Left cardiac atrium (tissue), 4 donors: ENCODE data around the gene IL27RA. TPM values are rescaled to one million over a fixed set of nuclear protein-coding genes. Genes with fewer than 3 reads are reported as not detected.
A peak's percentile ranks its signal among the peaks of the same experiment; 100 is the strongest.

Experiments used
- ATAC-seq, 2 donors: fragments of 200-7000 bp; cut with Tn5 transposase; one replicate each; pipeline ENCODE4 v1.9.1; 2020; ENCODE audit warnings: mild to moderate bottlenecking in 2 of 2, moderate library complexity in 2 of 2
- DNase-seq: peaks from one replicate; pipeline ENCODE4 v3.0.0-alpha.2; 2020
- intact Hi-C, 2 donors: fragments of 100-400 bp; cut with DNase I; formaldehyde crosslinking; loops; one replicate each; pipeline versions ENCODE4 v1.14.1 to v1.15.1; 2022 to 2023
- total RNA-seq, 2 donors: library from RNA; stranded (reverse); fragmentation: NEBNext Ultra II Directional; extraction: Animal tissue kit (Norgen Biotek cat#: 25700); gene quantifications; one replicate each; pipeline ENCODE4 v1.2.1, GENCODE V29; 2021
- donor health status: DM: no; HTN: yes; CAD: no.
- donor health status: DM: no; HTN: yes; CAD: no; lungs with severe emphysema.
- donor health status: DM: yes; HTN: yes; CAD: no.
- donor health status: Dilated cardiomyopathy.

Gene IL27RA
- total RNA-seq, 2 donors from 2014 or later, result 4.7 to 6.2 TPM

DNA sequence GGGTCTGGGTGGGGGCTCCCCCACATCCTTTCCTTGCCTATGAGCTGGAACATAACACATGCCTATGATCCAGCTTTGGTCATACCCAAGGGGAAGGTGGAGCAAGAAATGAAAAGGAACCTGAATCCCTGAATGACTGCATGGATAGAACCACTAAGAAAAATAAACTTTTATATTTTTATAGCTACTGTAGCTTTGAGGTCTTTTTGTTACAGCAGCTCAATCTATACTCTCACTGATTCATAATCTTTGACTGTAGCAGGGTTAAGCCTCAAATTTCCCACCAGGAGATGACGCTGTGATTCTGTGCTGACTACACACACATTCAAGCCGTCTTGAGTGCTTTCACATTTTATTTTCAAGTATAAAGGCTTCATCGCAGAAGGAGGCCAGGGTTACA is 21.5 kb downstream of the IL27RA start:
- intact Hi-C loops, result loop anchor here in 1 of 2 donors (5.0 kb wide), 1 partner anchor 166 kb away; no protein-coding TSS in a partner anchor
- no peak for ATAC-seq
- no peak for DNase-seq

DNA sequence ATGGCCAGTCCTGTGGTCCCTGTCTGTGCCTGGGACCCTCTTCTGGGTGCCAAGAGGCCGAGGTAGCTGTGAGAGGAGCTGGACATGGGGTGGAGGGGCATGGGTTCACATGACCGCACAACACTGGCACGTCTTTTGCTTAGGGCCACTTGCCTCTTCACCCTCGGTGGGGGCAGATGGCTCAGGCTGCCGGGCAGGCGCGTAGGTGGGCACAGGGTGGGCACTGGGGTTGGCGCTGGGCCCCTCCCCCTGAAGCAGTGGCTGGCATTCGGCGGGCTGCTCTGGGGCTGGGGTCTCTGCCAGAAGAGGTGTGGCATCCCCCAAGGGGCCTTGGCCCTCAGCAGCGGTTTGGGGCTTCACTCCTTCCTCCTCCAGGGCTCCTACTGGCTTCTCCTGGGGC is 21.9 kb downstream of the IL27RA start:
- intact Hi-C loops, result loop anchor here in 1 of 2 donors (5.0 kb wide), 1 partner anchor 166 kb away; no protein-coding TSS in a partner anchor
- ATAC-seq, result no peak

GRCh38 chr19:14054099-14054498 is 22.5 kb downstream of the IL27RA start:
- no peak for DNase-seq
- intact Hi-C loops, result loop anchor here in 1 of 2 donors (5.0 kb wide), 1 partner anchor 167 kb away; no protein-coding TSS in a partner anchor
- no peak for ATAC-seq

More for the DNA sequence above, 21.9 kb downstream of the IL27RA start:
- no peak for DNase-seq

- DNase-seq (no peak), ATAC-seq (no peak)
- intact Hi-C loops, result loop anchor here in 1 of 2 donors (5.0 kb wide), 1 partner anchor 167 kb away; no protein-coding TSS in a partner anchor
Observed at GRCh38 chr19:14054721-14055120, 23.2 kb downstream of the IL27RA start.

GRCh38 chr19:14055396-14055795 is 23.8 kb downstream of the IL27RA start:
- ATAC-seq, result no peak
- intact Hi-C loops, result no loop called here
- no peak for DNase-seq

DNA sequence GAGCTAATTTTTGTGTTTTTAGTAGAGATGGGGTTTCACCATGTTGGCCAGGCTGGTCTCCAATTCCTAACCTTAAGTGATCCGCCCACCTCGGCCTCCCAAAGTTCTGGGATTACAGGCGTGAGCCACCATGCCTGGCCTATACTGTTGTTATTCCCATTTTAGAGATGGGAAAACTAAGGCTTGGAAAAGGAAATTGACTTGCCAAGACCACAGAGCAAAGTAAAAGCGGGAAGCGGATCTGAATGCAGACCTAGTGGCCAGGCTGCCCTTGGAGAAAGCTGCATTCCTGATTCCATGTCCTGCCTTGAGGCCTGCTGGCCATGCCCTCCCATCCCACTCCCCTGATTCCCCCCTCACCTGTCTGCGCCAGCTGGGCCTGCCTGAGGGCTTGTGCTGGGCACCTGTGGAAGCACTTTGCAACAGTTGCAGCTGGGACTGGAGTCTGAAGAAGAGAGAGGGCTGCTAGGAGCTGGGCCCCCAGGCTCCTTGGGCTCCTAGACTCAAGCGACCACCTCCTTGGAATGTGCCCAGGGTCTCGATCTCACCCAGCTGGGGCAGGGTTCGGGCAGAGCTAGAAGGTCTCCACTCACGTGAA is 24.6 kb downstream of the IL27RA start:
- intact Hi-C loops, result no loop called here
- DNase-seq, result no peak
- no peak for ATAC-seq

GRCh38 chr19:14056741-14057356 is 25.3 kb downstream of the IL27RA start:
- DNase-seq, result no peak
- no peak for ATAC-seq
- intact Hi-C loops, result no loop called here

DNA sequence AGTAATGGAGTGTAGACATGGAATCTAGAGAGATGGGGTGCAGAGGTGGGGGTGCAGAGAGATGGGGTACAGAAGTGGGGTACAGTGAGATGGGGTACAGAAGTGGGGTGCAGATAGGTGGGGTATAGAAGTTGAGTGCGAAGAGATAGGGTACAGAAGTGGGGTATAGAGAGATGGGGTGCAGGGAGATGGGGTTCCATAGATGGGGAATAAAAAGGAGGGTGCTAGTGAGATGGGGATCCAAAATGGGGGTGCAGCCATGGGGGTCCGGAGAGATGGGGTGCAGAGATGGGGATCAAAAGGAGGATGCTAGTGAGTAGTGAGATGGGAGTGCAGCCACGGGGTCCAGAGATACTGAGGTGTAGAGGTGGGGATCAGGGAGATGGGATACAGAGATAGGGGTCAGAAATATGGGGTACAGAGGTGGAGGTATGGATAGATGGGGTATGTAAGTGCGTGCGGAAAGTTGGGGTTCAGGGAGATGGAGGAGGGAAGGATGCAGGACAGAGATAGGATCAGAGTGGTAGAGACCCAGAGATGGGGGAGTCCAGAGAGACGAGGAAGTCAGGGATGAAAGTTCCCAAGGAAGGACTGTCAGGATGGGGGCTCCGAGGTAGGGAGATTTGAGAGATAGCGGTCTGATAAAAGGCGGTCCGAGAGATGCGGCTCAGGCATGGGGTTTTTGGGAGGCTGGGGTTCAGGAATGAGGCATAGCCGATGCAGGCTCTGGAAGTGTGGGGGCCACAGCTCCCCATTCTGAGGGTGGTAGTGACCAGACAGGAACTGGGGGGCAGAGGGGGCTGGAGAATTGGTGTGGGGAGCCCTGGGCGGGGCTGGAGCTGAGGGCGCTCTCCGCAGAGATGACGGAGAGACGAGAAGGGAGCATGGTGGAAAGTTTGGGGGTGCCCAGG is 26.9 kb downstream of the IL27RA start:
- DNase-seq (no peak), ATAC-seq (no peak)
- intact Hi-C loops, result no loop called here

DNA sequence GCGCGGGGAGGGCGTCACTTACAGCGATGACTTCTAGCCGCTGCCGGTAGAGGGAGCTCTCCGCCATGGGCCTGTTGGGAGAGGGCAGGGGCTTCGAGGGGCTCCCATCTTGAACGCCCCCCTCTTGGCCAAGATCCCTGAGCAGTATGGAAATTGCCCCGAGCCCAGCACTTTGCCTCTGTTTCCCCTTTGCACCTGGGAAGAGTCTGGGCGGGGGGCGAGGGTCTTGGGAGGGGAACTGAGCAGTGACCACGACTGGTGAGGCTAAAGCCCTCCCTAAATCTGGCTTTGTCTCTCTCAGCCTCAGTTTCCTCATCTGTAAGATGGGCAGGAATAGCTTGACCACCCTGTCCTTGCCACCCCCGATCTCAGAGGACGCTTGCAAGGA is 27.5 kb downstream of the IL27RA start:
- DNase-seq, result no peak
- ATAC-seq, result no peak
- intact Hi-C loops, result no loop called here

DNA sequence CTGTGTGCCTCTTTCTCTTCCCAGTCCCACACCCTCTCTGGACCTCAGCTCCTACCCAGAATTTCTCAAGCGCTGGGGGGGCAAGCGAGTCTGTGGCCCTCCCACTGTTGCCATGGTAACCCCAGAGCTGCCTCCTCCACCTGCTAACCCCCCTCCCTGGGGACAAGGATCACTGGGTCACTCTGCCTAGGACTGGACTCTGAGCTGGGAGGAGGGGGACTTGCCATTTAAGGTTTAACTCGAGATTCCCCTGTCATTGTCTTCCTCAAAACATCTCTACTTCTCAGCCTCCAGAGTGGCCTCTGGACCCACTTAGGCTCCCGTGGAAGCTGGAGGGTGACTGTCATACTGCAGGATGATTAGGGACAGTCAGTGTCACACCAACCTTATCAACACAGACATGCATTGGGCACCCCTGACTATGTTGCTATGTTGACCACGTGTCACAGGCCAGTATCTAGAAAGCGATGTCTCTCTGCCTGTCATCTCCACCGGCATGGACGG is 28.1 kb downstream of the IL27RA start:
- intact Hi-C loops, result no loop called here
- DNase-seq (no peak), ATAC-seq (no peak)

GRCh38 chr19:14061081-14061749 is 29.7 kb downstream of the IL27RA start:
- intact Hi-C loops, result no loop called here
- no peak for ATAC-seq
- DNase-seq, result no peak

DNA sequence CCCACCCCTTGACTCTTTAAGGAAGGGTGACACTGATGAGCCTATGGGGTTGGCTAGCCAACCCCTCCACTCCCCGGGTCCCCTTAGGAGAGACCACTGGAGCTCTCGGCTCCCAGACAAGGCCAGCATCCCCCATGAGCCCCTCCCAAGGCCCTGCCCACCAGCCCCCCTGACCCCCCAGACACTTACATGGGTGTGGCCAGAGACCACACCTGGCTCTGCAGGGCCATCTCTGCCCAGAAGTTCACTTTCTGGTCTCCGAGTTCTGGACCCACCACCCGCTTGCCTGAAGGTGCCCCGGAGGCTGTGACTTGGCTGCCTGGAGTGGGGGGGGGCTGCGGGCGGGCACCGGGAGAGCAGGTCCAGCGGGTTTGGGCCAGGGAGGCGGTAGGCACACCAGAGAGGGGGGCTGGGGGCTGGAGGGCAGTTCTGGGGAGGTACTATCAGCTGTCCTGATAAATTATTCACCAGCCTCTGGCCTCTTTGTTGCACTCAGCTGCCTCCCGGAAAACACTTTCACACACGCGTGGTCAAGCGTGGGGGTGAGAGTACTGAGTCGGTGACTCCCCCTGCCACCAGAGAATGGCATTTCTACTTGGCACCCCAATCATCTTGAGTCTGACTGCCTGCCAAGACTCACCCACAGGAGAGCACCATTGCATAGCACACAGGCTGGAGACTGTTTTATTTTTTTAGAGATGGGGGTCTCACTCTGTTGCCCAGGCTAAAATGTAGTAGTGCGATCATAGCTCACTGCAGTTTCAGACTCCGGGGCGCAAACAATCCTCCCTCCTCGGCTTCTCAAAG is 30.4 kb downstream of the IL27RA start, which contains the start of gene PALM3:
TSS of gene PALM3 (minus strand) at position 326 of the 807 bp plus-strand sequence. CDS start at position 230, 96 bp downstream.
- DNase-seq, result no peak
- ATAC-seq, result no peak
- intact Hi-C loops, result no loop called here

- ATAC-seq (no peak), DNase-seq (no peak)
- intact Hi-C loops, result no loop called here
Observed at GRCh38 chr19:14062558-14062855, 30.9 kb downstream of the IL27RA start.

- intact Hi-C loops, result no loop called here
- DNase-seq, result no peak
- no peak for ATAC-seq
Observed at GRCh38 chr19:14063105-14063504, 31.5 kb downstream of the IL27RA start.

- intact Hi-C loops, result no loop called here
- DNase-seq (no peak), ATAC-seq (no peak)
Observed at GRCh38 chr19:14066134-14066533, 34.6 kb downstream of the IL27RA start.

DNA sequence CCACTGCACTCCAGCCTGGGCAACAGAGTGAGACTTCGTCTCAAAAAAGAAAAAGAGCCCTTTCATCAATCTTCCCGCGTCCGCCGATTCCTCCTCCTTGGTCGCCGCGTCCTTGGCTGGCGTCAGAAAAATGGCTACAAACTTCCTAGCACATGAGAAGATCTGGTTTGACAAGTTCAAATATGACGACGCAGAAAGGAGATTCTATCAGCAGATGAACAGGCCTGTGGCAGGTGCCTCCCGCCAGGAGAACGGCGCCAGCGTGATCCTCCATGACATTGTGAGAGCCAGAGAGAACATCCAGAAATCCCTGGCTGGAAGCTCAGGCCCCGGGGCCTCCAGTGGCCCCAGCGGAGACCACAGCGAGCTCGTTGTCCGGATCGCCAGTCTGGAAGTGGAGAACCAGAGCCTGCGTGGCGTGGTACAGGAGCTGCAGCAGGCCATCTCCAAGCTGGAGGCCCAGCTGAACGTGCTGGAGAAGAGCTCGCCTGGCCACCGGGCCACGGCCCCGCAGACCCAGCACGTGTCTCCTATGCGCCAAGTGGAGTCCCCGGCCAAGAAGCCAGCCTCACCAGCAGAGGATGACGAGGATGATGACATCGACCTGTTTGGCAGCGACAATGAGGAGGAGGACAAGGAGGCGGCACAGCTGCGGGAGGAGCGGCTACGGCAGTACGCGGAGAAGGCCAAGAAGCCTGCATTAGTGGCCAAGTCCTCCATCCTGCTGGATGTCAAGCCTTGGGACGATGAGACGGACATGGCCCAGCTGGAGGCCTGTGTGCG is 38.9 kb downstream of the IL27RA start:
- intact Hi-C loops, result loop anchor here in 1 of 2 donors (5.0 kb wide), 1 partner anchor 188 kb away; no protein-coding TSS in a partner anchor
- no peak for ATAC-seq
- DNase-seq, result peak; percentile 52

- ATAC-seq, result peak; percentile 16 to 53
- peak; percentile 61 for DNase-seq
- intact Hi-C loops, result loop anchor here in 1 of 2 donors (5.0 kb wide), 1 partner anchor 190 kb away; no protein-coding TSS in a partner anchor
Observed at GRCh38 chr19:14072535-14073260, 41.1 kb downstream of the IL27RA start, which contains the start of gene MISP3. Gene MISP3, plus strand, starts transcription at chr19:14072786. Its CDS starts 524 bp downstream, at chr19:14073310.
